Ovary (tissue), 9 donors: ENCODE measurements around the gene DNM2. TPM values are rescaled to one million over a fixed set of nuclear protein-coding genes. Genes with fewer than 3 reads are reported as not detected.
A peak's percentile ranks its signal among the peaks of the same experiment; 100 is the strongest.

Experiments
- DNase-seq, 5 donors: peaks; one replicate each; pipeline ENCODE4 v3.0.0-alpha.2; 2019 to 2020
- H3K27ac ChIP-seq, 2 donors: fragments of 200-600 bp; one replicate each; pipeline versions ENCODE4 v1.5.1 to v1.8.0; 2019 to 2022
- H3K27me3 ChIP-seq: fragments of 200-600 bp; one replicate; pipeline ENCODE4 v1.8.0; 2022
- H3K36me3 ChIP-seq: fragments of 200-600 bp; sonication (generic); one replicate; pipeline ENCODE4 v1.5.1; 2019
- H3K4me1 ChIP-seq: one replicate; pipeline ENCODE4 v1.8.1; 2013; ENCODE audit warnings: mild to moderate bottlenecking, moderate library complexity; ENCODE audit not compliant: insufficient read depth
- H3K4me3 ChIP-seq: fragments of 200-600 bp; sonication (generic); one replicate; pipeline ENCODE4 v1.5.1; 2017
- H3K9me3 ChIP-seq, 2 donors: fragments of 200-600 bp in 1 of 2; sonication (generic) in 1 of 2; one replicate each; pipeline versions ENCODE4 v1.5.1 to v1.8.1; 2013 to 2019; ENCODE audit warnings: mild to moderate bottlenecking in 1 of 2, moderate library complexity in 1 of 2
- CTCF ChIP-seq, 3 donors: fragments of 450-650 bp in 2 of 3; fragments of 200-600 bp in 1 of 3; IDR thresholded peaks; one replicate each; pipeline versions ENCODE4 v1.5.1 to v1.8.0; 2016 to 2022; ENCODE audit warnings: antibody characterized with exemption in 3 of 3, mild to moderate bottlenecking in 1 of 3
- EP300 ChIP-seq: sonication (generic); formaldehyde crosslinking; IDR thresholded peaks from one replicate; pipeline ENCODE4 v1.6.1; 2017; ENCODE audit warnings: antibody characterized with exemption
- POLR2A ChIP-seq: fragments of 450-650 bp; IDR thresholded peaks from one replicate; pipeline ENCODE4 v1.6.1; 2017; ENCODE audit warnings: antibody characterized with exemption, mild to moderate bottlenecking, moderate library complexity
- WGBS, 3 donors: extraction: QIAGEN DNeasy Blood & Tissue Kit in 1 of 3; methylation state at CpG; one replicate each; pipeline versions ENCODE4 v1.1.5 to v1.1.7; 2013 to 2017; 5-methylcytosine and 5-hydroxymethylcytosine counted together
- intact Hi-C, 4 donors: fragments of 100-400 bp; cut with DNase I; formaldehyde crosslinking; loops; one replicate each; pipeline versions ENCODE4 v1.11.0 to v1.15.1; 2022 to 2023
- polyA plus RNA-seq, 2 donors: library from polyadenylated mRNA; stranded (reverse); fragments of 200-250 nt in 1 of 2; fragments of 350-450 nt in 1 of 2; fragmentation: Illumina TruSeq in 1 of 2; extraction: RNeasy Lipid Tissue Mini Kit (QIAGEN cat#74804) in 1 of 2; gene quantifications; one replicate each; pipeline ENCODE4 v1.2.3, GENCODE V29; 2013 to 2014
- total RNA-seq, 7 donors: library from RNA; depleted of rRNA in 2 of 7; stranded (reverse); fragments of >200 nt in 2 of 7; fragmentation: NEBNext Ultra II Directional in 3 of 7; extraction: Animal tissue kit (Norgen Biotek cat#: 25700) in 3 of 7; gene quantifications; one replicate each; pipeline versions ENCODE4 v1.1.0 to v1.2.4, GENCODE V29; 2016 to 2023
- donor health status: DM: no; HTN: no; CAD: no; lungs with moderate emphysema.
- donor health status: DM: no; HTN: no; CAD: no.
- donor health status: Bipolar disorder and iron deficiency.
- donor health status: DM: yes; HTN: yes; CAD: no.
- donor health status: DM: no; HTN: no; CAD: no.
- donor health status: DM: yes; HTN: yes; CAD: no.

Gene DNM2
- total and polyA plus RNA-seq, 9 donors: 51.1 to 121 (median 74.3) TPM

GRCh38 chr19:10690341-10690781, 27.5 kb upstream of the DNM2 start:
- H3K36me3 ChIP-seq: no peaks in the 10 kb centered on the region
- no peak for TF ChIP-seq POLR2A
- TF ChIP-seq CTCF (IDR thresholded peaks at IDR 0.05): no peak
- no peak for TF ChIP-seq EP300
- no peaks in the 10 kb centered on the region for H3K27me3 ChIP-seq
- no peak overlapping the region for H3K4me3 ChIP-seq
- WGBS, 3 donors: 38 to 48% (median 40%) methylated on average over 7 of the region's 7 CpGs
- peak in 2 of 5 donors; percentile 30 to 72 for DNase-seq
- H3K9me3 ChIP-seq: no peaks in the 10 kb centered on the region
- H3K27ac ChIP-seq: no peak overlapping the region
- intact Hi-C loops: loop anchor here in 1 of 4 donors (5.0 kb wide), 1 partner anchor 108 kb away; no protein-coding TSS in a partner anchor
- H3K4me1 ChIP-seq: peaks cover 3% of the 10 kb centered on the region

GRCh38 chr19:10691178-10691881, 26.5 kb upstream of the DNM2 start:
- no peak overlapping the region for H3K4me3 ChIP-seq
- no peaks in the 10 kb centered on the region for H3K9me3 ChIP-seq
- intact Hi-C loops: loop anchor here in 1 of 4 donors (5.0 kb wide), 1 partner anchor 109 kb away; no protein-coding TSS in a partner anchor
- DNase-seq: no peak
- H3K27ac ChIP-seq: no peak overlapping the region
- H3K4me1 ChIP-seq: peaks cover 6% of the 10 kb centered on the region
- 74 to 79% (median 77%) methylated on average over 23 of the region's 23 CpGs for WGBS, 3 donors
- H3K36me3 ChIP-seq: no peaks in the 10 kb centered on the region
- TF ChIP-seq POLR2A: no peak
- TF ChIP-seq EP300: no peak
- TF ChIP-seq CTCF (IDR thresholded peaks at IDR 0.05): no peak
- H3K27me3 ChIP-seq: no peaks in the 10 kb centered on the region

GRCh38 chr19:10691883-10692282, 26.0 kb upstream of the DNM2 start:
- WGBS, 3 donors: 70 to 83% (median 80%) methylated on average over 5 of the region's 5 CpGs
- Histone ChIP-seq H3K4me3 (no peak overlapping the region), H3K9me3 (no peaks in the 10 kb centered on the region), H3K27ac (no peak overlapping the region), H3K27me3 (no peaks in the 10 kb centered on the region), H3K4me1 (peaks cover 6% of the 10 kb centered on the region), H3K36me3 (no peaks in the 10 kb centered on the region)
- no peak for DNase-seq
- intact Hi-C loops: loop anchor here in 1 of 4 donors (5.0 kb wide), 1 partner anchor 110 kb away; no protein-coding TSS in a partner anchor
- TF ChIP-seq CTCF (IDR thresholded peaks at IDR 0.05) (no peak), POLR2A (no peak), EP300 (no peak)

- no peaks in the 10 kb centered on the region for H3K36me3 ChIP-seq
- H3K4me1 ChIP-seq: peaks cover 6% of the 10 kb centered on the region
- no peaks in the 10 kb centered on the region for H3K27me3 ChIP-seq
- no peak overlapping the region for H3K4me3 ChIP-seq
- intact Hi-C loops: loop anchor here in 1 of 4 donors (5.0 kb wide), 1 partner anchor 110 kb away; no protein-coding TSS in a partner anchor
- 82 to 87% (median 86%) methylated on average over 5 of the region's 5 CpGs for WGBS, 3 donors
- no peak overlapping the region for H3K27ac ChIP-seq
- TF ChIP-seq EP300 (no peak), POLR2A (no peak), CTCF (IDR thresholded peaks at IDR 0.05) (no peak)
- H3K9me3 ChIP-seq: no peaks in the 10 kb centered on the region
- no peak for DNase-seq
Observed at GRCh38 chr19:10692673-10693264, 25.1 kb upstream of the DNM2 start.
